GM21526 (cell line): ENCODE data around the gene LRCH3.
"Not testable (repeated sequence)": the region's sequence is repeated elsewhere in the genome, so short reads cannot be mapped to it uniquely, and the experiment has no call there.

ENCODE experiments used
- ATAC-seq: cut with Tn5 transposase; IDR thresholded peaks from one replicate; pipeline ENCODE4 v1.9.1; 2021; ENCODE audit warnings: moderate library complexity; ENCODE audit not compliant: unreplicated experiment, low FRiP score

The LRCH3 gene

GRCh38 chr3:197912741-197913476 lies 121.9 kb downstream of the LRCH3 start:
- no peak for ATAC-seq

- ATAC-seq: no peak
These were observed 122.8 kb downstream of the LRCH3 start for GRCh38 chr3:197913641-197914380.

GRCh38 chr3:197921429-197922275 lies 130.6 kb downstream of the LRCH3 start:
- not testable (repeated sequence) for ATAC-seq

GRCh38 chr3:197926418-197926817 lies 135.4 kb downstream of the LRCH3 start:
- ATAC-seq: no peak

GRCh38 chr3:197927578-197927977 lies 136.5 kb downstream of the LRCH3 start:
- not testable (repeated sequence) for ATAC-seq

- no peak for ATAC-seq
These were observed 145.8 kb downstream of the LRCH3 start for GRCh38 chr3:197936819-197937384.
